ENCODE measurements around the gene FLOT1.

The FLOT1 gene

DNA sequence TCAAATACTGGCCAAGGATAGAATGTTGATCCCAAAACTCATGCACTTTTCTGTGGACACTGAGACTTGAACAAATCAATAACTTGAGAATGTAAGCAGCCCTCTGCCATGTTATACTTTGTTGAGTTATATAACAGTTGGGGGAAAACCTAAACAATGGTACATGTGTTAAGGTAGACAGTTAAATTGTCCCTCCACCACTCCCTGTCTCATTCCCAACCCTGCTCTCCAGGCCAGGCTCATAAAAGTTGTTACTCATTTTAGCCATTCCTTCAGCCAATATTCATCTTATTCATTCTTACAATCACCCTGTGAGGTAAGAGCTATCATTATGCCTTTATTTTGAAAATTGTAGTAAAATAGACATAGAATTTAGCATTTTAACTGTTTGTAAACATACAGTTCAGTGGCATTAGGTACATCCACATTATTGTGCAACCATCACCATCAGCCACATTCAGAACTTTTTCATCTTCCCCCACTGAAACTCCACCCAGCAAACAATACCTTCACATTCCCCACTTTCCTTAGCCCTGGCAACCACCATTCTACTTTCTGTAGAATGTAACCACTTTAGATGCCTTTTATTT is 40.0 kb upstream of the FLOT1 start:
- TF ChIP-seq ARNT (IDR thresholded peaks at IDR 0.05) (no peak), BHLHE40 (IDR thresholded peaks at IDR 0.05; ENCODE audit: borderline replicate concordance) (no peak), ZNF384 (IDR thresholded peaks at IDR 0.05) (no peak), SUZ12 (IDR thresholded peaks at IDR 0.05) (no peak), SP1 (IDR thresholded peaks at IDR 0.05) (no peak), CTBP1 (IDR thresholded peaks at IDR 0.05; ENCODE audit: borderline replicate concordance) (no peak), HDGF (IDR thresholded peaks at IDR 0.05; ENCODE audit: borderline replicate concordance) (no peak), NFRKB (IDR thresholded peaks at IDR 0.05) (no peak), TARDBP (IDR thresholded peaks at IDR 0.05) (no peak), FOXM1 (IDR thresholded peaks at IDR 0.05; ENCODE audit: borderline replicate concordance) (no peak), ELF4 (IDR thresholded peaks at IDR 0.05) (no peak), LEF1 (IDR thresholded peaks at IDR 0.05; ENCODE audit: borderline replicate concordance) (no peak)
- TF ChIP-seq, protein P1, sequence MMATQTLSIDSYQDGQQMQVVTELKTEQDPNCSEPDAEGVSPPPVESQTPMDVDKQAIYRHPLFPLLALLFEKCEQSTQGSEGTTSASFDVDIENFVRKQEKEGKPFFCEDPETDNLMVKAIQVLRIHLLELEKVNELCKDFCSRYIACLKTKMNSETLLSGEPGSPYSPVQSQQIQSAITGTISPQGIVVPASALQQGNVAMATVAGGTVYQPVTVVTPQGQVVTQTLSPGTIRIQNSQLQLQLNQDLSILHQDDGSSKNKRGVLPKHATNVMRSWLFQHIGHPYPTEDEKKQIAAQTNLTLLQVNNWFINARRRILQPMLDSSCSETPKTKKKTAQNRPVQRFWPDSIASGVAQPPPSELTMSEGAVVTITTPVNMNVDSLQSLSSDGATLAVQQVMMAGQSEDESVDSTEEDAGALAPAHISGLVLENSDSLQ (IDR thresholded peaks at IDR 0.05): no peak
- DNase-seq (ENCODE audit: extremely low spot score): no peak
- CTCF ChIA-PET: interaction anchor here (0.7 kb wide), 1 partner anchor 16 kb away, joined by 4 read pairs; no protein-coding TSS in a partner anchor
- POLR2A ChIA-PET: interaction anchor here (1.0 to 2.8 kb wide), 7 partner anchors 8 to 40 kb away, joined by 3 to 12 read pairs (median 6); partner anchors contain the start of gene FLOT1

DNA sequence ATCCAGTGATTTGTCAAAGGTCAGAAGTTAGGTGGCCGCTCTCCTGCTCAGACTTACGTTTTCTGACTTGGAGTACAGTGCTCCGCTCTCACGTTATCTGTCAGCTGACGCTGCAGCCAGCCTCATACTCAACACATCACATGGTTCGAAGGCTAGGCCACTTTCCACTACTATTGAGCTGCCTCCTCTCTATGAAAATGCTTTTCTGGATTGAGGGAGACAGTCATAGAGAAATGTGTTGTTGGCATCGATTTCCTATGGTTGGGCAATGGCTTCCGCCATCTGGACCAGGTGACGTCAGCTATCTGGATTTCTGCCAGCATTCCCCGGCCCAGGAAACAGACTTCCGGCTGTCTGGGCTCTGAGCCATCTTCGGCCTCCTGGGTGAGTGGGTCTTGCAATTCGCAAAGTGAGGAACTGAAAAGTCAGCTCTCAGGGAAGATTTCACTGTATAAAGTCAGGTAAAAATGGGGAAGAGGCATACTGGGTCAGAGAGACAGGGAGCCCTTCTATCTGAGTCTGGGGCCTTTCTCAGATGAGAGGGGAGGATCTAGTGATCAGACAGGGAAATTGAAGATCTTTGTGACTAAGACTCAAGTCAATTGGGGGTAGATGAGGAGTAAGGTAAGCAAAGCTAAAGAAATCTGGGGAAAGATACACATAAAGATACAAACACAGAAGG is 39.4 kb upstream of the FLOT1 start:
- ChIA-PET CTCF (no interaction called here), POLR2A (interaction anchor here (1.0 to 2.8 kb wide), 9 partner anchors 8 to 61 kb away, joined by 3 to 12 read pairs (median 6); partner anchors contain the start of gene FLOT1)
- DNase-seq (ENCODE audit: extremely low spot score): peak; percentile 63
- TF ChIP-seq TARDBP (IDR thresholded peaks at IDR 0.05) (no peak), FOXM1 (IDR thresholded peaks at IDR 0.05; ENCODE audit: borderline replicate concordance) (no peak), SUZ12 (IDR thresholded peaks at IDR 0.05) (no peak), LEF1 (IDR thresholded peaks at IDR 0.05; ENCODE audit: borderline replicate concordance) (no peak), BHLHE40 (IDR thresholded peaks at IDR 0.05; ENCODE audit: borderline replicate concordance) (no peak), L3MBTL2 (conservative IDR thresholded peaks at IDR 0.05) (no peak), CTBP1 (IDR thresholded peaks at IDR 0.05; ENCODE audit: borderline replicate concordance) (no peak), ARNT (IDR thresholded peaks at IDR 0.05) (no peak), HDGF (IDR thresholded peaks at IDR 0.05; ENCODE audit: borderline replicate concordance) (no peak), FOXK2 (IDR thresholded peaks at IDR 0.05) (no peak), SP1 (IDR thresholded peaks at IDR 0.05) (no peak)
- TF ChIP-seq, protein P1 (IDR thresholded peaks at IDR 0.05): no peak

DNA sequence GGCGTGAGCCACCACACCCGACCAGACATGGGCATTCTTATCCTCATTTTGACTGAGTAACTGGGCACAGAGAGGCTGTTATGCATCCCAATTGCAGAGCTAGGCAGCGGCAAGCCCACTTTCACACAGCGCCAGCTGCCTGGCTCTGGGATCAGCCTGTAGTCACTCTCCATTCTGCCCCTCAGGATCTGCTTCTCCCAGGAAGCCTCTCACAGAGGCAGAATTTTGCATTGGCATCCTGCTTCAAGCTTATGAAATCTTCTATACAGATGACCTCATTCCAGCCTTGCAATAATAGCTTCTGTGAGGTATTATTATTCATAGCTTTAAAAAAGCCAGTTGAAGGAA is 38.9 kb upstream of the FLOT1 start:
- CTCF ChIA-PET: no interaction called here
- no peak for DNase-seq (ENCODE audit: extremely low spot score)
- TF ChIP-seq CTBP1 (IDR thresholded peaks at IDR 0.05; ENCODE audit: borderline replicate concordance) (no peak), SUZ12 (IDR thresholded peaks at IDR 0.05) (no peak)
- POLR2A ChIA-PET: interaction anchor here (1.0 to 2.8 kb wide), 9 partner anchors 8 to 60 kb away, joined by 3 to 12 read pairs (median 6); partner anchors contain the start of gene FLOT1

DNA sequence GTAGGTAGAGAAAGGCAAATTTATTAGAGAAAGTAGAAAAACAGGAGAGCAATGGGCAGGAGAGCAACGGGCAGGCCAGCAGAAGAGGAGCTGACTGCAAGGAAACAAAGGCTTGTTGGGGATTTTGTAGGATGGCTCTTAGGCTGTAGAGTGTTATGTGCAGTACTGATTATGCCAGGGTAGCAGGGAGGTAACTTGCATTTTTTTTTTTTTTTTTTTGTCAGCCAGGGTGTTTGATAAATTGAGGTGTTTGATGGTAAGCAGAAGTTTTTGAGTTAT is 38.1 kb upstream of the FLOT1 start:
- no peak for TF ChIP-seq FOXM1 (IDR thresholded peaks at IDR 0.05; ENCODE audit: borderline replicate concordance)
- no peak for TF ChIP-seq CTBP1 (IDR thresholded peaks at IDR 0.05; ENCODE audit: borderline replicate concordance)
- no peak for TF ChIP-seq ARNT (IDR thresholded peaks at IDR 0.05)
- no peak for TF ChIP-seq BHLHE40 (IDR thresholded peaks at IDR 0.05; ENCODE audit: borderline replicate concordance)
- POLR2A ChIA-PET: interaction anchor here (1.6 to 2.8 kb wide), 2 partner anchors 11 to 13 kb away, joined by 6 to 12 read pairs; no protein-coding TSS in a partner anchor
- CTCF ChIA-PET: no interaction called here
- no peak for DNase-seq (ENCODE audit: extremely low spot score)

DNA sequence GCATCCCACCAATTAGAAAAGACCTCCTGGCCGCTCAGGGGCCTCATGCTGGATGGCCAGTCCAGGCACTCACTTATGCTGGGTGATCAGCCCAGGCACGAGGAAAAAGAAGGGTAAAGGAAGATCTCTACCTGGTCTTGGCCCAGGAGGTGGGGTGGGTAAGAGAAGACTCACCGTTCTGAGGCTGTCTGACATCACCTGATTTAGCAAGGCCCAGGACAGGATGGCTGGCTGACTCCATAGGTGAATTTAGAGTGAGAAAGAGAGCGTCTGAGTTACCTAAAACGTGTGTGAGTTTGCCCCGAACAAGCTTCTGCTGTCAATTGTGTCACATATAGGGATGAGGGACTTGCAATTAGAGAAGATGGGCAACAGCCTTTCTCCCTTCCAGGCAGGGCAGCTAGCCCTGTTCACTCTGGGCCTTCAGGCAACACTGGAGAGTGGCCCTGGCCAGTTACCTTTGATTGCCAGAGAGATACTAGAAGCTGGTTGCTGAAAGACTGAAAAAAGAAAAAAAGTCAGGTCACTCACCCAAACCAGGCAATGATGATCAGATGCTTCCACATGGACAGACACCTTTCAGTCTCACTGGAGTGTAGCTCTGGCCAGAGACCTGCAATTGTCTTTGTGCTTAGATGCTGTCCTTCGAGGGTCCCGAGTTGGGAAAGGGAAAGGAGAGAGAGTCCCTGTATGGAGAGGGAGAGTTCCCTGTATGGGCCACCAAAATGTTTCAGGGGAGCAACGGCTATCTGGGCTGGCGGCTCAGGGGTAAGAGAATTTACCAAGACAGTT is 37.6 kb upstream of the FLOT1 start:
- POLR2A ChIA-PET: interaction anchor here (1.6 to 2.8 kb wide), 3 partner anchors 10 to 13 kb away, joined by 6 to 12 read pairs (median 10); no protein-coding TSS in a partner anchor

DNA sequence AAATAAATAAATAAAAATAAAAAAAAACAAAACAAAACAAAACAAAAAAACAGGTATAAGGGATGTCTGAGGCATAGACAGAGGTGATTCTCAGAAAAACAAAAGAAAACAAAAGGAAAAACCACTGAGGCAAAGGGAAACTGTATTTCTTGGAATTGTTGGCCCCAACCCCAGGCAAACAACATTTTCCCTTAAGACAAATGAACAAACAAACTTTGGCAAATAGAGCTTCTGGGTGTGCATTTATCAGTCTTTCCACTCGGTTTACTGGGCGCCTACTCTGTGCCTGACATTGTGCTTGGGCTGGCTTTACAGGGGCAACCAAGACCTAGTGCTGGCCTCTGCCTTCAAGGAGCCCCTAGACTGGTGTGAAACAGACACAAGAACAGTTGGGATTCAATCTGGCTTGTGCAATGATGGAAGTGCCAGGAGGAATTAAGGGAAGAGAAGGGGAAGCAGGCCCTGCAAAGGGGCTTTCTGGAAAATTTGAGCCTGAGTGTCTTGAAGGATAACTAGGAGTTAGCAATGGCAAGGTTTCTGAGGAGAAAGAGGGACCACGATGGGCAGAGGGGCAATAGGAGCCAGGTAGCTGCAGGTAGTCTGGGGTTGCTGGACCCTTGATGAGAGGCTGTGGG is 35.6 kb upstream of the FLOT1 start:
- TF ChIP-seq NFRKB (IDR thresholded peaks at IDR 0.05): no peak
- TF ChIP-seq ARNT (IDR thresholded peaks at IDR 0.05): no peak
- TF ChIP-seq, protein P1 (IDR thresholded peaks at IDR 0.05): no peak
- ChIA-PET POLR2A (interaction anchor here (0.7 to 2.1 kb wide), 2 partner anchors 9 kb away, joined by 3 to 10 read pairs; no protein-coding TSS in a partner anchor), CTCF (no interaction called here)
- DNase-seq (ENCODE audit: extremely low spot score): no peak

More for the DNA sequence above, 37.6 kb upstream of the FLOT1 start:
- CTCF ChIA-PET: no interaction called here
- DNase-seq (ENCODE audit: extremely low spot score): no peak
- no peak for TF ChIP-seq ARNT (IDR thresholded peaks at IDR 0.05)

All from HEK293T (cell line).